HL-60 (cell line): Measurements from ENCODE around the gene SPRTN.

ENCODE experiments used
- DNase-seq, 2 experiments: peaks; one replicate each; pipeline ENCODE4 v3.0.0-alpha.2; 2010 to 2020; ENCODE audit warnings: low read depth in 1 of 2, low spot score in 1 of 2
- H3K27ac ChIP-seq: fragments of 250-450 bp; sonication (Bioruptor Pico); replicated peaks from 2 replicates; pipeline ENCODE4 v1.5.1; 2020; ENCODE audit warnings: mild to moderate bottlenecking, moderate library complexity
- H3K27me3 ChIP-seq: fragments of 250-450 bp; sonication (Bioruptor Pico); 2 replicates; pipeline ENCODE4 v1.5.1; 2021; ENCODE audit warnings: mild to moderate bottlenecking, moderate library complexity; ENCODE audit not compliant: insufficient read depth, poor library complexity, severe bottlenecking
- H3K4me3 ChIP-seq: replicated peaks from 2 replicates; pipeline ENCODE4 v1.5.1; 2011; ENCODE audit warnings: mild to moderate bottlenecking, control low read depth, low read length; ENCODE audit not compliant: insufficient read depth
- GABPA ChIP-seq: IDR thresholded peaks from 2 replicates; pipeline ENCODE4 v1.6.1; 2012; ENCODE audit warnings: low read depth
- POLR2AphosphoS5 ChIP-seq: IDR thresholded peaks from 2 replicates; pipeline ENCODE4 v1.6.1; 2012; ENCODE audit warnings: low read depth
- SPI1 ChIP-seq: IDR thresholded peaks from 2 replicates; pipeline ENCODE4 v1.6.1; 2012; ENCODE audit warnings: low read depth, mild to moderate bottlenecking, borderline replicate concordance
- TF ChIP-seq, protein P1 (sequence below): IDR thresholded peaks from one replicate; pipeline ENCODE4 v1.5.1; 2011; ENCODE audit warnings: low read length, control low read depth, inconsistent platforms; ENCODE audit not compliant: insufficient read depth
- TF ChIP-seq, protein P2 (sequence below): IDR thresholded peaks from 2 replicates; pipeline ENCODE4 v1.6.1; 2012; ENCODE audit warnings: low read depth; ENCODE audit not compliant: insufficient replicate concordance

SPRTN gene

GRCh38 chr1:231397886-231398671 lies 60.0 kb downstream of the SPRTN start:
- Histone ChIP-seq H3K27me3 (no peaks in the 10 kb centered on the region), H3K4me3 (no peak overlapping the region), H3K27ac (no peak overlapping the region)
- TF ChIP-seq POLR2AphosphoS5, result no peak
- TF ChIP-seq GABPA, result no peak
- TF ChIP-seq, protein P1, sequence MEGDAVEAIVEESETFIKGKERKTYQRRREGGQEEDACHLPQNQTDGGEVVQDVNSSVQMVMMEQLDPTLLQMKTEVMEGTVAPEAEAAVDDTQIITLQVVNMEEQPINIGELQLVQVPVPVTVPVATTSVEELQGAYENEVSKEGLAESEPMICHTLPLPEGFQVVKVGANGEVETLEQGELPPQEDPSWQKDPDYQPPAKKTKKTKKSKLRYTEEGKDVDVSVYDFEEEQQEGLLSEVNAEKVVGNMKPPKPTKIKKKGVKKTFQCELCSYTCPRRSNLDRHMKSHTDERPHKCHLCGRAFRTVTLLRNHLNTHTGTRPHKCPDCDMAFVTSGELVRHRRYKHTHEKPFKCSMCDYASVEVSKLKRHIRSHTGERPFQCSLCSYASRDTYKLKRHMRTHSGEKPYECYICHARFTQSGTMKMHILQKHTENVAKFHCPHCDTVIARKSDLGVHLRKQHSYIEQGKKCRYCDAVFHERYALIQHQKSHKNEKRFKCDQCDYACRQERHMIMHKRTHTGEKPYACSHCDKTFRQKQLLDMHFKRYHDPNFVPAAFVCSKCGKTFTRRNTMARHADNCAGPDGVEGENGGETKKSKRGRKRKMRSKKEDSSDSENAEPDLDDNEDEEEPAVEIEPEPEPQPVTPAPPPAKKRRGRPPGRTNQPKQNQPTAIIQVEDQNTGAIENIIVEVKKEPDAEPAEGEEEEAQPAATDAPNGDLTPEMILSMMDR, result no peak
- TF ChIP-seq, protein P2, sequence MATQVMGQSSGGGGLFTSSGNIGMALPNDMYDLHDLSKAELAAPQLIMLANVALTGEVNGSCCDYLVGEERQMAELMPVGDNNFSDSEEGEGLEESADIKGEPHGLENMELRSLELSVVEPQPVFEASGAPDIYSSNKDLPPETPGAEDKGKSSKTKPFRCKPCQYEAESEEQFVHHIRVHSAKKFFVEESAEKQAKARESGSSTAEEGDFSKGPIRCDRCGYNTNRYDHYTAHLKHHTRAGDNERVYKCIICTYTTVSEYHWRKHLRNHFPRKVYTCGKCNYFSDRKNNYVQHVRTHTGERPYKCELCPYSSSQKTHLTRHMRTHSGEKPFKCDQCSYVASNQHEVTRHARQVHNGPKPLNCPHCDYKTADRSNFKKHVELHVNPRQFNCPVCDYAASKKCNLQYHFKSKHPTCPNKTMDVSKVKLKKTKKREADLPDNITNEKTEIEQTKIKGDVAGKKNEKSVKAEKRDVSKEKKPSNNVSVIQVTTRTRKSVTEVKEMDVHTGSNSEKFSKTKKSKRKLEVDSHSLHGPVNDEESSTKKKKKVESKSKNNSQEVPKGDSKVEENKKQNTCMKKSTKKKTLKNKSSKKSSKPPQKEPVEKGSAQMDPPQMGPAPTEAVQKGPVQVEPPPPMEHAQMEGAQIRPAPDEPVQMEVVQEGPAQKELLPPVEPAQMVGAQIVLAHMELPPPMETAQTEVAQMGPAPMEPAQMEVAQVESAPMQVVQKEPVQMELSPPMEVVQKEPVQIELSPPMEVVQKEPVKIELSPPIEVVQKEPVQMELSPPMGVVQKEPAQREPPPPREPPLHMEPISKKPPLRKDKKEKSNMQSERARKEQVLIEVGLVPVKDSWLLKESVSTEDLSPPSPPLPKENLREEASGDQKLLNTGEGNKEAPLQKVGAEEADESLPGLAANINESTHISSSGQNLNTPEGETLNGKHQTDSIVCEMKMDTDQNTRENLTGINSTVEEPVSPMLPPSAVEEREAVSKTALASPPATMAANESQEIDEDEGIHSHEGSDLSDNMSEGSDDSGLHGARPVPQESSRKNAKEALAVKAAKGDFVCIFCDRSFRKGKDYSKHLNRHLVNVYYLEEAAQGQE, result no peak
- no peak for TF ChIP-seq SPI1
- DNase-seq, result no peak

DNA sequence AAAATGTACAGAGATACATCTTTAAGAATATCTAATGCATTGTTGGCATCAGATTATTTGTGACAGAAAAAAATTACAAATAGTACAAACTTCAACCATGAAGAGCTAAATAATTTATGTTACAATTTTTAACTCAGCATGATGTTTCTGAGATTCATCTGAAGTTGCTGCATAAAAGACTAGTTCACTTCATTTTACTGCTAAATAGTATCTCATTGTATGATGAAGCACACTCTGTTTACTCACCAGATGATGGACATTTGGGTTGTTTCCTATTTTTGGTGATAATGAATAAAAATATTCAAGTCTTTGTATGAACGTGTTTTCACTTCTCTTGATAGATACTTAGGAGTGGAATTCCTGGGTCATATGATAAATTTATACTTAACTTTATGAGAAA lies 63.4 kb downstream of the SPRTN start:
- TF ChIP-seq, protein P2, result no peak
- TF ChIP-seq, protein P1, result no peak
- TF ChIP-seq POLR2AphosphoS5 (no peak), GABPA (no peak), SPI1 (no peak)
- H3K27me3 ChIP-seq, result no peaks in the 10 kb centered on the region
- no peak overlapping the region for H3K4me3 ChIP-seq
- no peak for DNase-seq
- H3K27ac ChIP-seq, result no peak overlapping the region

GRCh38 chr1:231404318-231404717 lies 66.2 kb downstream of the SPRTN start:
- Histone ChIP-seq H3K27me3 (no peaks in the 10 kb centered on the region), H3K27ac (no peak overlapping the region), H3K4me3 (no peak overlapping the region)
- DNase-seq, result no peak
- TF ChIP-seq, protein P1, result no peak
- TF ChIP-seq SPI1, result no peak
- no peak for TF ChIP-seq GABPA
- TF ChIP-seq, protein P2, result no peak
- TF ChIP-seq POLR2AphosphoS5, result no peak
